NK-92 treated with Interleukin-12 subunit alpha and Interleukin-12 subunit beta, amount 100 ng/mL, for 24 hours (cell line): ENCODE data around the gene STYX.

Source experiments
- DNase-seq: peaks from one replicate; lab custom pipeline; 2025; lab: John Stamatoyannopoulos, UW

STYX gene

GRCh38 chr14:52790011-52790755 is 60.2 kb downstream of the STYX start:
- no peak for DNase-seq

GRCh38 chr14:52790756-52791222 is 60.8 kb downstream of the STYX start:
- DNase-seq, result no peak

- DNase-seq, result peak; percentile 86
Observed at GRCh38 chr14:52791223-52792096, 61.5 kb downstream of the STYX start, which contains the start of gene GNPNAT1. GNPNAT1 (minus strand) TSS chr14:52791607; CDS start chr14:52784650, 6,957 bp downstream.

GRCh38 chr14:52792097-52792415 is 62.1 kb downstream of the STYX start:
- DNase-seq, result no peak

GRCh38 chr14:52793061-52793460 is 63.1 kb downstream of the STYX start:
- no peak for DNase-seq

GRCh38 chr14:52797653-52798052 is 67.7 kb downstream of the STYX start:
- DNase-seq, result no peak

GRCh38 chr14:52798826-52799225 is 68.9 kb downstream of the STYX start:
- DNase-seq, result no peak

- DNase-seq, result no peak
Observed at GRCh38 chr14:52801014-52801712, 71.2 kb downstream of the STYX start.

- DNase-seq, result no peak
Observed at GRCh38 chr14:52802597-52802996, 72.6 kb downstream of the STYX start.

GRCh38 chr14:52806115-52806514 is 76.1 kb downstream of the STYX start:
- DNase-seq, result no peak

- DNase-seq, result no peak
Observed at GRCh38 chr14:52808101-52808500, 78.1 kb downstream of the STYX start.

- no peak for DNase-seq
Observed at GRCh38 chr14:52821805-52822250, 91.9 kb downstream of the STYX start.

GRCh38 chr14:52824462-52824861 is 94.5 kb downstream of the STYX start:
- DNase-seq, result no peak
